ENCODE data around the gene MRPL32. TPM values are rescaled to one million over a fixed set of nuclear protein-coding genes. Genes with fewer than 3 reads are reported as not detected.

The MRPL32 gene
- total and polyA plus RNA-seq, 2 of the 13 experiments (the other 11 are each of a cell fraction or from before 2014, with no cell fraction given): 39.0 to 81.2 TPM

DNA sequence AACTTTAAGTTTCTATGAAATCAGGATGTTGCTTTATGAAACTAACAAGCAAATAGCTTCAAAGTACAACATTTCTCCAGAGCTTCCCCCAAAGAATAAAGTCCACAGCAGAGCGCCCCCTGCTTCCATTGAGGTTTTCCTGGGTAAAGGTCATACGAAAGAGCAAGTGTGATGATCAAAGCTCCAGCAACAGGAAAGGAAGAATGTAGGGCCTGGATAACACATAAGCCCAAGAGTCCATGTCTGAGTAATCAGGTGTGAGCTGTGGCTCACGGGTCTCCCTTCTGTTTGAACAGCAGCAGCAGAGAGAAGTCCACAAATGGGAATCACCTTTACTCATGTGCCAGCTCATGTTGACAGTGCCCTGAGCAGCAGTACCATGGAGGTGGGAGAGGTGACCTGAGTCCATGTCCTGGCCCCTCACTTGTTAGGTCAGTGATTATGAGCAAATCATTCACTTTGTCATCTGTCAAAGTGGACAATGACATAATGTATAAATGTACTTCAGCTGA lies 50.5 kb downstream of the MRPL32 start (continued):
- TF ChIP-seq, protein P1, sequence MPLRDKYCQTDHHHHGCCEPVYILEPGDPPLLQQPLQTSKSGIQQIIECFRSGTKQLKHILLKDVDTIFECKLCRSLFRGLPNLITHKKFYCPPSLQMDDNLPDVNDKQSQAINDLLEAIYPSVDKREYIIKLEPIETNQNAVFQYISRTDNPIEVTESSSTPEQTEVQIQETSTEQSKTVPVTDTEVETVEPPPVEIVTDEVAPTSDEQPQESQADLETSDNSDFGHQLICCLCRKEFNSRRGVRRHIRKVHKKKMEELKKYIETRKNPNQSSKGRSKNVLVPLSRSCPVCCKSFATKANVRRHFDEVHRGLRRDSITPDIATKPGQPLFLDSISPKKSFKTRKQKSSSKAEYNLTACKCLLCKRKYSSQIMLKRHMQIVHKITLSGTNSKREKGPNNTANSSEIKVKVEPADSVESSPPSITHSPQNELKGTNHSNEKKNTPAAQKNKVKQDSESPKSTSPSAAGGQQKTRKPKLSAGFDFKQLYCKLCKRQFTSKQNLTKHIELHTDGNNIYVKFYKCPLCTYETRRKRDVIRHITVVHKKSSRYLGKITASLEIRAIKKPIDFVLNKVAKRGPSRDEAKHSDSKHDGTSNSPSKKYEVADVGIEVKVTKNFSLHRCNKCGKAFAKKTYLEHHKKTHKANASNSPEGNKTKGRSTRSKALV (CRISPR knock-in tag; IDR thresholded peaks at IDR 0.05): no peak
- TF ChIP-seq KDM5B (CRISPR knock-in tag; IDR thresholded peaks at IDR 0.05; ENCODE audit: borderline replicate concordance) (no peak), ADNP (CRISPR knock-in tag; IDR thresholded peaks at IDR 0.05) (no peak), RXRA (CRISPR knock-in tag; IDR thresholded peaks at IDR 0.05) (peak; percentile 91), PHF21A (CRISPR knock-in tag; IDR thresholded peaks at IDR 0.05) (0 out of 2 replicates have a peak, but pooled peaks have one; percentile 40), ZNF24 (IDR thresholded peaks at IDR 0.05) (no peak), YEATS2 (CRISPR knock-in tag; IDR thresholded peaks at IDR 0.05; ENCODE audit: borderline replicate concordance) (peak; percentile 46; the same call in 1 of the 2 replicates), RAD51 (IDR thresholded peaks at IDR 0.05; ENCODE audit: borderline replicate concordance) (no peak), ZNF282 (IDR thresholded peaks at IDR 0.05; ENCODE audit: partially characterized antibody) (no peak), MYNN (CRISPR knock-in tag; IDR thresholded peaks at IDR 0.05; ENCODE audit: low read depth) (no peak), CHCHD3 (CRISPR knock-in tag; IDR thresholded peaks at IDR 0.05) (no peak), SSRP1 (CRISPR knock-in tag; IDR thresholded peaks at IDR 0.05) (no peak), ZNF777 (CRISPR knock-in tag; IDR thresholded peaks at IDR 0.05) (no peak)
- TF ChIP-seq, protein P2, sequence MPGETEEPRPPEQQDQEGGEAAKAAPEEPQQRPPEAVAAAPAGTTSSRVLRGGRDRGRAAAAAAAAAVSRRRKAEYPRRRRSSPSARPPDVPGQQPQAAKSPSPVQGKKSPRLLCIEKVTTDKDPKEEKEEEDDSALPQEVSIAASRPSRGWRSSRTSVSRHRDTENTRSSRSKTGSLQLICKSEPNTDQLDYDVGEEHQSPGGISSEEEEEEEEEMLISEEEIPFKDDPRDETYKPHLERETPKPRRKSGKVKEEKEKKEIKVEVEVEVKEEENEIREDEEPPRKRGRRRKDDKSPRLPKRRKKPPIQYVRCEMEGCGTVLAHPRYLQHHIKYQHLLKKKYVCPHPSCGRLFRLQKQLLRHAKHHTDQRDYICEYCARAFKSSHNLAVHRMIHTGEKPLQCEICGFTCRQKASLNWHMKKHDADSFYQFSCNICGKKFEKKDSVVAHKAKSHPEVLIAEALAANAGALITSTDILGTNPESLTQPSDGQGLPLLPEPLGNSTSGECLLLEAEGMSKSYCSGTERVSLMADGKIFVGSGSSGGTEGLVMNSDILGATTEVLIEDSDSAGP (CRISPR knock-in tag; IDR thresholded peaks at IDR 0.05; ENCODE audit: borderline replicate concordance): no peak
- TF ChIP-seq, protein P3, sequence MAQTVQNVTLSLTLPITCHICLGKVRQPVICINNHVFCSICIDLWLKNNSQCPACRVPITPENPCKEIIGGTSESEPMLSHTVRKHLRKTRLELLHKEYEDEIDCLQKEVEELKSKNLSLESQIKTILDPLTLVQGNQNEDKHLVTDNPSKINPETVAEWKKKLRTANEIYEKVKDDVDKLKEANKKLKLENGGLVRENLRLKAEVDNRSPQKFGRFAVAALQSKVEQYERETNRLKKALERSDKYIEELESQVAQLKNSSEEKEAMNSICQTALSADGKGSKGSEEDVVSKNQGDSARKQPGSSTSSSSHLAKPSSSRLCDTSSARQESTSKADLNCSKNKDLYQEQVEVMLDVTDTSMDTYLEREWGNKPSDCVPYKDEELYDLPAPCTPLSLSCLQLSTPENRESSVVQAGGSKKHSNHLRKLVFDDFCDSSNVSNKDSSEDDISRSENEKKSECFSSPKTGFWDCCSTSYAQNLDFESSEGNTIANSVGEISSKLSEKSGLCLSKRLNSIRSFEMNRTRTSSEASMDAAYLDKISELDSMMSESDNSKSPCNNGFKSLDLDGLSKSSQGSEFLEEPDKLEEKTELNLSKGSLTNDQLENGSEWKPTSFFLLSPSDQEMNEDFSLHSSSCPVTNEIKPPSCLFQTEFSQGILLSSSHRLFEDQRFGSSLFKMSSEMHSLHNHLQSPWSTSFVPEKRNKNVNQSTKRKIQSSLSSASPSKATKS (CRISPR knock-in tag; IDR thresholded peaks at IDR 0.05): no peak
- TF ChIP-seq, protein P4, sequence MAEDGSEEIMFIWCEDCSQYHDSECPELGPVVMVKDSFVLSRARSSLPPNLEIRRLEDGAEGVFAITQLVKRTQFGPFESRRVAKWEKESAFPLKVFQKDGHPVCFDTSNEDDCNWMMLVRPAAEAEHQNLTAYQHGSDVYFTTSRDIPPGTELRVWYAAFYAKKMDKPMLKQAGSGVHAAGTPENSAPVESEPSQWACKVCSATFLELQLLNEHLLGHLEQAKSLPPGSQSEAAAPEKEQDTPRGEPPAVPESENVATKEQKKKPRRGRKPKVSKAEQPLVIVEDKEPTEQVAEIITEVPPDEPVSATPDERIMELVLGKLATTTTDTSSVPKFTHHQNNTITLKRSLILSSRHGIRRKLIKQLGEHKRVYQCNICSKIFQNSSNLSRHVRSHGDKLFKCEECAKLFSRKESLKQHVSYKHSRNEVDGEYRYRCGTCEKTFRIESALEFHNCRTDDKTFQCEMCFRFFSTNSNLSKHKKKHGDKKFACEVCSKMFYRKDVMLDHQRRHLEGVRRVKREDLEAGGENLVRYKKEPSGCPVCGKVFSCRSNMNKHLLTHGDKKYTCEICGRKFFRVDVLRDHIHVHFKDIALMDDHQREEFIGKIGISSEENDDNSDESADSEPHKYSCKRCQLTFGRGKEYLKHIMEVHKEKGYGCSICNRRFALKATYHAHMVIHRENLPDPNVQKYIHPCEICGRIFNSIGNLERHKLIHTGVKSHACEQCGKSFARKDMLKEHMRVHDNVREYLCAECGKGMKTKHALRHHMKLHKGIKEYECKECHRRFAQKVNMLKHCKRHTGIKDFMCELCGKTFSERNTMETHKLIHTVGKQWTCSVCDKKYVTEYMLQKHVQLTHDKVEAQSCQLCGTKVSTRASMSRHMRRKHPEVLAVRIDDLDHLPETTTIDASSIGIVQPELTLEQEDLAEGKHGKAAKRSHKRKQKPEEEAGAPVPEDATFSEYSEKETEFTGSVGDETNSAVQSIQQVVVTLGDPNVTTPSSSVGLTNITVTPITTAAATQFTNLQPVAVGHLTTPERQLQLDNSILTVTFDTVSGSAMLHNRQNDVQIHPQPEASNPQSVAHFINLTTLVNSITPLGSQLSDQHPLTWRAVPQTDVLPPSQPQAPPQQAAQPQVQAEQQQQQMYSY (CRISPR knock-in tag; IDR thresholded peaks at IDR 0.05): no peak
- TF ChIP-seq, protein P5, sequence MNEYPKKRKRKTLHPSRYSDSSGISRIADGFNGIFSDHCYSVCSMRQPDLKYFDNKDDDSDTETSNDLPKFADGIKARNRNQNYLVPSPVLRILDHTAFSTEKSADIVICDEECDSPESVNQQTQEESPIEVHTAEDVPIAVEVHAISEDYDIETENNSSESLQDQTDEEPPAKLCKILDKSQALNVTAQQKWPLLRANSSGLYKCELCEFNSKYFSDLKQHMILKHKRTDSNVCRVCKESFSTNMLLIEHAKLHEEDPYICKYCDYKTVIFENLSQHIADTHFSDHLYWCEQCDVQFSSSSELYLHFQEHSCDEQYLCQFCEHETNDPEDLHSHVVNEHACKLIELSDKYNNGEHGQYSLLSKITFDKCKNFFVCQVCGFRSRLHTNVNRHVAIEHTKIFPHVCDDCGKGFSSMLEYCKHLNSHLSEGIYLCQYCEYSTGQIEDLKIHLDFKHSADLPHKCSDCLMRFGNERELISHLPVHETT (CRISPR knock-in tag; conservative IDR thresholded peaks at IDR 0.05): no peak
- TF ChIP-seq, protein P6, sequence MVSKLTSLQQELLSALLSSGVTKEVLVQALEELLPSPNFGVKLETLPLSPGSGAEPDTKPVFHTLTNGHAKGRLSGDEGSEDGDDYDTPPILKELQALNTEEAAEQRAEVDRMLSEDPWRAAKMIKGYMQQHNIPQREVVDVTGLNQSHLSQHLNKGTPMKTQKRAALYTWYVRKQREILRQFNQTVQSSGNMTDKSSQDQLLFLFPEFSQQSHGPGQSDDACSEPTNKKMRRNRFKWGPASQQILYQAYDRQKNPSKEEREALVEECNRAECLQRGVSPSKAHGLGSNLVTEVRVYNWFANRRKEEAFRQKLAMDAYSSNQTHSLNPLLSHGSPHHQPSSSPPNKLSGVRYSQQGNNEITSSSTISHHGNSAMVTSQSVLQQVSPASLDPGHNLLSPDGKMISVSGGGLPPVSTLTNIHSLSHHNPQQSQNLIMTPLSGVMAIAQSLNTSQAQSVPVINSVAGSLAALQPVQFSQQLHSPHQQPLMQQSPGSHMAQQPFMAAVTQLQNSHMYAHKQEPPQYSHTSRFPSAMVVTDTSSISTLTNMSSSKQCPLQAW (CRISPR knock-in tag; IDR thresholded peaks at IDR 0.05): peak; percentile 57; the same call in 1 of the 2 replicates
